ENCODE data around the gene PELI3.

Gene PELI3

GRCh38 chr11:66467756-66468155, 1.1 kb downstream of the PELI3 start:
- Histone ChIP-seq H3K9ac (ENCODE audit: low read length) (no peak overlapping the region), H3K4me1 (ENCODE audit: control insufficient read depth, low read depth, low read length) (peaks cover 18% of the 10 kb centered on the region), H3K4me3 (ENCODE audit: low read length) (peak overlapping the region; percentile 82), H3K9me3 (ENCODE audit: control insufficient read depth, low read depth, low read length) (no peaks in the 10 kb centered on the region), H3K36me3 (ENCODE audit: control insufficient read depth, low read depth, low read length) (peaks cover 4% of the 10 kb centered on the region), H3K27me3 (ENCODE audit: control insufficient read depth, insufficient read depth, low read length) (peaks cover 4% of the 10 kb centered on the region), H3K27ac (ENCODE audit: low read length) (no peak overlapping the region)

GRCh38 chr11:66468691-66469090, 2.0 kb downstream of the PELI3 start:
- Histone ChIP-seq H3K9me3 (ENCODE audit: control insufficient read depth, low read depth, low read length) (no peaks in the 10 kb centered on the region), H3K4me1 (ENCODE audit: control insufficient read depth, low read depth, low read length) (peaks cover 18% of the 10 kb centered on the region), H3K27me3 (ENCODE audit: control insufficient read depth, insufficient read depth, low read length) (peaks cover 4% of the 10 kb centered on the region), H3K9ac (ENCODE audit: low read length) (no peak overlapping the region), H3K4me3 (ENCODE audit: low read length) (no peak overlapping the region), H3K36me3 (ENCODE audit: control insufficient read depth, low read depth, low read length) (peaks cover 4% of the 10 kb centered on the region), H3K27ac (ENCODE audit: low read length) (no peak overlapping the region)

- no peak overlapping the region for H3K27ac ChIP-seq (ENCODE audit: low read length)
- no peak overlapping the region for H3K9ac ChIP-seq (ENCODE audit: low read length)
- peaks cover 11% of the 10 kb centered on the region for H3K36me3 ChIP-seq (ENCODE audit: control insufficient read depth, low read depth, low read length)
- H3K9me3 ChIP-seq (ENCODE audit: control insufficient read depth, low read depth, low read length): no peaks in the 10 kb centered on the region
- peaks cover 4% of the 10 kb centered on the region for H3K27me3 ChIP-seq (ENCODE audit: control insufficient read depth, insufficient read depth, low read length)
- peaks cover 18% of the 10 kb centered on the region for H3K4me1 ChIP-seq (ENCODE audit: control insufficient read depth, low read depth, low read length)
- H3K4me3 ChIP-seq (ENCODE audit: low read length): no peak overlapping the region
Measured at GRCh38 chr11:66469441-66469840, 2.7 kb downstream of the PELI3 start.

GRCh38 chr11:66470015-66470414, 3.3 kb downstream of the PELI3 start:
- H3K27me3 ChIP-seq (ENCODE audit: control insufficient read depth, insufficient read depth, low read length): peaks cover 4% of the 10 kb centered on the region
- no peak overlapping the region for H3K27ac ChIP-seq (ENCODE audit: low read length)
- no peaks in the 10 kb centered on the region for H3K9me3 ChIP-seq (ENCODE audit: control insufficient read depth, low read depth, low read length)
- H3K4me3 ChIP-seq (ENCODE audit: low read length): no peak overlapping the region
- peaks cover 11% of the 10 kb centered on the region for H3K36me3 ChIP-seq (ENCODE audit: control insufficient read depth, low read depth, low read length)
- peaks cover 17% of the 10 kb centered on the region for H3K4me1 ChIP-seq (ENCODE audit: control insufficient read depth, low read depth, low read length)
- no peak overlapping the region for H3K9ac ChIP-seq (ENCODE audit: low read length)

- Histone ChIP-seq H3K4me1 (ENCODE audit: control insufficient read depth, low read depth, low read length) (peaks cover 8% of the 10 kb centered on the region), H3K36me3 (ENCODE audit: control insufficient read depth, low read depth, low read length) (peaks cover 11% of the 10 kb centered on the region), H3K27ac (ENCODE audit: low read length) (no peak overlapping the region), H3K9me3 (ENCODE audit: control insufficient read depth, low read depth, low read length) (no peaks in the 10 kb centered on the region), H3K27me3 (ENCODE audit: control insufficient read depth, insufficient read depth, low read length) (peaks cover 4% of the 10 kb centered on the region), H3K9ac (ENCODE audit: low read length) (no peak overlapping the region), H3K4me3 (ENCODE audit: low read length) (no peak overlapping the region)
Measured at GRCh38 chr11:66471142-66471541, 4.4 kb downstream of the PELI3 start.

GRCh38 chr11:66472054-66472453, 5.3 kb downstream of the PELI3 start:
- peaks cover 4% of the 10 kb centered on the region for H3K27me3 ChIP-seq (ENCODE audit: control insufficient read depth, insufficient read depth, low read length)
- H3K27ac ChIP-seq (ENCODE audit: low read length): no peak overlapping the region
- peaks cover 8% of the 10 kb centered on the region for H3K4me1 ChIP-seq (ENCODE audit: control insufficient read depth, low read depth, low read length)
- no peaks in the 10 kb centered on the region for H3K9me3 ChIP-seq (ENCODE audit: control insufficient read depth, low read depth, low read length)
- H3K36me3 ChIP-seq (ENCODE audit: control insufficient read depth, low read depth, low read length): peaks cover 11% of the 10 kb centered on the region
- H3K9ac ChIP-seq (ENCODE audit: low read length): no peak overlapping the region
- no peak overlapping the region for H3K4me3 ChIP-seq (ENCODE audit: low read length)

- no peak overlapping the region for H3K4me3 ChIP-seq (ENCODE audit: low read length)
- no peaks in the 10 kb centered on the region for H3K9me3 ChIP-seq (ENCODE audit: control insufficient read depth, low read depth, low read length)
- H3K27me3 ChIP-seq (ENCODE audit: control insufficient read depth, insufficient read depth, low read length): no peaks in the 10 kb centered on the region
- H3K27ac ChIP-seq (ENCODE audit: low read length): no peak overlapping the region
- no peak overlapping the region for H3K9ac ChIP-seq (ENCODE audit: low read length)
- H3K36me3 ChIP-seq (ENCODE audit: control insufficient read depth, low read depth, low read length): peaks cover 11% of the 10 kb centered on the region
- H3K4me1 ChIP-seq (ENCODE audit: control insufficient read depth, low read depth, low read length): peaks cover 4% of the 10 kb centered on the region
Measured at GRCh38 chr11:66473167-66473566, 6.5 kb downstream of the PELI3 start.

GRCh38 chr11:66473608-66474515, 7.2 kb downstream of the PELI3 start:
- Histone ChIP-seq H3K9ac (ENCODE audit: low read length) (no peak overlapping the region), H3K27me3 (ENCODE audit: control insufficient read depth, insufficient read depth, low read length) (no peaks in the 10 kb centered on the region), H3K9me3 (ENCODE audit: control insufficient read depth, low read depth, low read length) (no peaks in the 10 kb centered on the region), H3K27ac (ENCODE audit: low read length) (no peak overlapping the region), H3K4me3 (ENCODE audit: low read length) (no peak overlapping the region), H3K36me3 (ENCODE audit: control insufficient read depth, low read depth, low read length) (peaks cover 11% of the 10 kb centered on the region), H3K4me1 (ENCODE audit: control insufficient read depth, low read depth, low read length) (peaks cover 4% of the 10 kb centered on the region)

- Histone ChIP-seq H3K36me3 (ENCODE audit: control insufficient read depth, low read depth, low read length) (peaks cover 11% of the 10 kb centered on the region), H3K9me3 (ENCODE audit: control insufficient read depth, low read depth, low read length) (no peaks in the 10 kb centered on the region), H3K27ac (ENCODE audit: low read length) (no peak overlapping the region), H3K4me1 (ENCODE audit: control insufficient read depth, low read depth, low read length) (no peaks in the 10 kb centered on the region), H3K9ac (ENCODE audit: low read length) (no peak overlapping the region), H3K4me3 (ENCODE audit: low read length) (no peak overlapping the region), H3K27me3 (ENCODE audit: control insufficient read depth, insufficient read depth, low read length) (no peaks in the 10 kb centered on the region)
Measured at GRCh38 chr11:66475349-66476172, 8.9 kb downstream of the PELI3 start.

- peaks cover 11% of the 10 kb centered on the region for H3K36me3 ChIP-seq (ENCODE audit: control insufficient read depth, low read depth, low read length)
- H3K4me1 ChIP-seq (ENCODE audit: control insufficient read depth, low read depth, low read length): no peaks in the 10 kb centered on the region
- no peaks in the 10 kb centered on the region for H3K27me3 ChIP-seq (ENCODE audit: control insufficient read depth, insufficient read depth, low read length)
- no peak overlapping the region for H3K9ac ChIP-seq (ENCODE audit: low read length)
- H3K27ac ChIP-seq (ENCODE audit: low read length): no peak overlapping the region
- no peaks in the 10 kb centered on the region for H3K9me3 ChIP-seq (ENCODE audit: control insufficient read depth, low read depth, low read length)
- H3K4me3 ChIP-seq (ENCODE audit: low read length): no peak overlapping the region
Measured at GRCh38 chr11:66476173-66476840, 9.6 kb downstream of the PELI3 start.

- H3K27ac ChIP-seq (ENCODE audit: low read length): no peak overlapping the region
- no peaks in the 10 kb centered on the region for H3K27me3 ChIP-seq (ENCODE audit: control insufficient read depth, insufficient read depth, low read length)
- no peak overlapping the region for H3K9ac ChIP-seq (ENCODE audit: low read length)
- no peaks in the 10 kb centered on the region for H3K4me1 ChIP-seq (ENCODE audit: control insufficient read depth, low read depth, low read length)
- no peak overlapping the region for H3K4me3 ChIP-seq (ENCODE audit: low read length)
- H3K9me3 ChIP-seq (ENCODE audit: control insufficient read depth, low read depth, low read length): no peaks in the 10 kb centered on the region
- H3K36me3 ChIP-seq (ENCODE audit: control insufficient read depth, low read depth, low read length): peaks cover 11% of the 10 kb centered on the region
Measured at GRCh38 chr11:66476841-66477251, 10.1 kb downstream of the PELI3 start.

Data from iPS-18a (cell line).